Measurements from ENCODE around the gene PIK3R3.
"Not testable (repeated sequence)": the region's sequence is repeated elsewhere in the genome, so short reads cannot be mapped to it uniquely, and the experiment has no call there.

PIK3R3 gene

GRCh38 chr1:46094471-46095005 is 37.9 kb downstream of the PIK3R3 start:
- no peaks in the 10 kb centered on the region for H3K9me3 ChIP-seq (ENCODE audit: insufficient read depth, low read depth, low read length)
- peaks cover 5% of the 10 kb centered on the region; the same call in 1 of the 2 replicates for H3K36me3 ChIP-seq (ENCODE audit: insufficient read depth, low read length)
- H3K4me2 ChIP-seq (ENCODE audit: low read depth, low read length, poor library complexity, severe bottlenecking): no peak overlapping the region
- H3K4me3 ChIP-seq (ENCODE audit: low read length, poor library complexity, severe bottlenecking): no peak overlapping the region
- peaks cover 93% of the 10 kb centered on the region for H4K20me1 ChIP-seq (ENCODE audit: insufficient read depth, low read length, poor library complexity, severe bottlenecking)
- H3K9me2 ChIP-seq (replicated peaks; ENCODE audit: low read depth, low read length): no peaks in the 10 kb centered on the region
- H3K9ac ChIP-seq (ENCODE audit: low read depth, low read length, poor library complexity, severe bottlenecking): no peak overlapping the region
- no peak for TF ChIP-seq CTCF (conservative IDR thresholded peaks at IDR 0.05; ENCODE audit: low read length)
- no peak for TF ChIP-seq EZH2phosphoT487 (IDR thresholded peaks at IDR 0.05; ENCODE audit: borderline replicate concordance)
- peaks cover 4% of the 10 kb centered on the region for H3K4me1 ChIP-seq (ENCODE audit: insufficient read depth, low read length, poor library complexity, severe bottlenecking)
- H3K79me2 ChIP-seq (ENCODE audit: insufficient read depth, low read length): peaks cover 99% of the 10 kb centered on the region
- no peaks in the 10 kb centered on the region for H3K27me3 ChIP-seq (ENCODE audit: insufficient read depth, low read length, poor library complexity, severe bottlenecking)
- H3F3A ChIP-seq (ENCODE audit: low read depth): no peaks in the 10 kb centered on the region
- H2AFZ ChIP-seq (ENCODE audit: low read length): no peak overlapping the region

- Histone ChIP-seq H4K20me1 (ENCODE audit: insufficient read depth, low read length, poor library complexity, severe bottlenecking) (peaks cover 90% of the 10 kb centered on the region), H3K79me2 (ENCODE audit: insufficient read depth, low read length) (peaks cover 99% of the 10 kb centered on the region)
Observed at GRCh38 chr1:46093832-46094231, 38.6 kb downstream of the PIK3R3 start.

GRCh38 chr1:46087891-46088290 is 44.5 kb downstream of the PIK3R3 start:
- no peaks in the 10 kb centered on the region for H3K27me3 ChIP-seq (ENCODE audit: insufficient read depth, low read length, poor library complexity, severe bottlenecking)
- H3F3A ChIP-seq (ENCODE audit: low read depth): no peaks in the 10 kb centered on the region

More at GRCh38 chr1:46093832-46094231, 38.6 kb downstream of the PIK3R3 start:
- H3K36me3 ChIP-seq (ENCODE audit: insufficient read depth, low read length); H3K9ac ChIP-seq (ENCODE audit: low read depth, low read length, poor library complexity, severe bottlenecking); H2AFZ ChIP-seq (ENCODE audit: low read length); H3K27me3 ChIP-seq (ENCODE audit: insufficient read depth, low read length, poor library complexity, severe bottlenecking); H3K4me2 ChIP-seq (ENCODE audit: low read depth, low read length, poor library complexity, severe bottlenecking); H3K9me3 ChIP-seq (ENCODE audit: insufficient read depth, low read depth, low read length); H3F3A ChIP-seq (ENCODE audit: low read depth); H3K4me3 ChIP-seq (ENCODE audit: low read length, poor library complexity, severe bottlenecking); H3K4me1 ChIP-seq (ENCODE audit: insufficient read depth, low read length, poor library complexity, severe bottlenecking); H3K9me2 ChIP-seq (replicated peaks; ENCODE audit: low read depth, low read length): not testable (repeated sequence)

More at GRCh38 chr1:46087891-46088290, 44.5 kb downstream of the PIK3R3 start:
- no peak for TF ChIP-seq CTCF (conservative IDR thresholded peaks at IDR 0.05; ENCODE audit: low read length)
- no peak for TF ChIP-seq EZH2phosphoT487 (IDR thresholded peaks at IDR 0.05; ENCODE audit: borderline replicate concordance)
- H3K9me3 ChIP-seq (ENCODE audit: insufficient read depth, low read depth, low read length): no peaks in the 10 kb centered on the region
- no peak overlapping the region for H3K9ac ChIP-seq (ENCODE audit: low read depth, low read length, poor library complexity, severe bottlenecking)
- no peak overlapping the region for H2AFZ ChIP-seq (ENCODE audit: low read length)
- H4K20me1 ChIP-seq (ENCODE audit: insufficient read depth, low read length, poor library complexity, severe bottlenecking): peaks cover 70% of the 10 kb centered on the region
- peaks cover 16% of the 10 kb centered on the region for H3K36me3 ChIP-seq (ENCODE audit: insufficient read depth, low read length)
- H3K9me2 ChIP-seq (replicated peaks; ENCODE audit: low read depth, low read length): no peaks in the 10 kb centered on the region
- peaks cover 99% of the 10 kb centered on the region for H3K79me2 ChIP-seq (ENCODE audit: insufficient read depth, low read length)
- H3K4me2 ChIP-seq (ENCODE audit: low read depth, low read length, poor library complexity, severe bottlenecking): no peak overlapping the region
- H3K4me1 ChIP-seq (ENCODE audit: insufficient read depth, low read length, poor library complexity, severe bottlenecking): no peaks in the 10 kb centered on the region
- no peak overlapping the region for H3K4me3 ChIP-seq (ENCODE audit: low read length, poor library complexity, severe bottlenecking)

All from Loucy (cell line).